Eye (tissue), 1 donor: ENCODE results near the gene LMX1A.

Source experiments
- DNase-seq: peaks from one replicate; pipeline ENCODE4 v3.0.0-alpha.2; 2015

The LMX1A gene

DNA sequence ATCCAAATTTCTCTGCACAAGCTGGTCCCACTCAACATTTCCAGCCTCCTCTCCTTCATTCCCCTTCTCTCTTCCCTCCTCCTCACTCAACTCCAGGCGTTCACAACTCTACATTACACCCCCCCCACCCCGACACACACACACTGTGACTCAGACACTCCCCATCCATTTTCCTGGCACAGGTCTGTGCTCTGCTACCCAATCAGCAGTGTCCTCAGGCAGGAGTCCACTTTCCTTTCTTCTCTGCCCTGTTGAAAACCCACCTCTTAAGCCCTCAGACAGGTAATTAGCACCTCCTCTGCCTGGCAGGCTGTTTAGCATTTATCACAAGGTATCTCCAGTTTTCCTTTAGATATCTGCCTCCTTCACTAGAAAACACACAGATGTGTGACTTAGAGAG lies 8.8 kb upstream of the LMX1A start:
- DNase-seq = no peak

DNA sequence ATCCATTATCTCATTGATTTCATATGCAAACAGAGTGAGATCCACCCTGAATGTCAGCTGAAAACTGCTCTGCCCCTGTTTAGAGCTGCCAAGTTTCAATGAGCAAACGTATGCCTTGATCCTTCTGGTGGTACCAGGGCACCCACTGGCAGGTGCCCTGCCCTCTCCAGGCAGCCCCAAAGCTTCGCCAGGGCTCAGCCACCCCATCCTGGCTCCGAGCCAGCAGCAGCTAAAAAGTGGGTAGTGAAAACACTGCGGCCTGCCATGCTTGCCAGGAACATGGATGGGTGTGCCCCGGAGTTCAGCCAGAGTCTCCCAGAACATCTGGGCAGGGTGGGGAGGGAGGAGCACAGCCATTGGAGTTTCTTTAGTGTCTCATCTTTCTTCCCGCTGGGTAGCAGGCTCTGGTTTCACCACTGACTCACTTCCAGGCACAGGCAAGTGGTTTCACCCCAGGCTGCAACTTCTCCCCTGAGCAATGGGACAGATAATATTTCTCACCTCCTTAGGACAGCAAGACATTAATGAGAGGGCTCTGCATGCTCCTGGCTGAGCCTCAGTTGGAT lies 8.1 kb upstream of the LMX1A start:
- DNase-seq = no peak

DNA sequence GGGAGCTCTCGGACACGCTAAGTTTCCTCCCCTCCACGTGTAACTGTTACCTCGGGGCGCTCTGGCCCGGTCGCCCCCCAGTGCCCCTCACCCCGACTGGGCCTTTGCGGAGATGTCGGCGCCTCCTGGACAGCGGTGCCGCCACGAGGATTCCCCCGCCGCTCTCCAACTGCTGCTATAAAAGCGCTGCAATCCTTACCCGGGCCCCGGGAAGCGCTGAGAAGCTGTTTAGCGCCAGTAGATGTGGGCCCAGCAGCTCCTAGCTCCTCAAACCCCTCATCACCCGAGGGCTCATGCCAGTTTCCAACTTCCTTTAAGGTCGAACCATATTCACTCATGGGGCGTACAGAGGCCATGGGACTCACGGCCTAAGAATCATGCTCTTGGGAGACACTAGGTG lies 361 bp upstream of the LMX1A start:
- peak; percentile 62 for DNase-seq

DNA sequence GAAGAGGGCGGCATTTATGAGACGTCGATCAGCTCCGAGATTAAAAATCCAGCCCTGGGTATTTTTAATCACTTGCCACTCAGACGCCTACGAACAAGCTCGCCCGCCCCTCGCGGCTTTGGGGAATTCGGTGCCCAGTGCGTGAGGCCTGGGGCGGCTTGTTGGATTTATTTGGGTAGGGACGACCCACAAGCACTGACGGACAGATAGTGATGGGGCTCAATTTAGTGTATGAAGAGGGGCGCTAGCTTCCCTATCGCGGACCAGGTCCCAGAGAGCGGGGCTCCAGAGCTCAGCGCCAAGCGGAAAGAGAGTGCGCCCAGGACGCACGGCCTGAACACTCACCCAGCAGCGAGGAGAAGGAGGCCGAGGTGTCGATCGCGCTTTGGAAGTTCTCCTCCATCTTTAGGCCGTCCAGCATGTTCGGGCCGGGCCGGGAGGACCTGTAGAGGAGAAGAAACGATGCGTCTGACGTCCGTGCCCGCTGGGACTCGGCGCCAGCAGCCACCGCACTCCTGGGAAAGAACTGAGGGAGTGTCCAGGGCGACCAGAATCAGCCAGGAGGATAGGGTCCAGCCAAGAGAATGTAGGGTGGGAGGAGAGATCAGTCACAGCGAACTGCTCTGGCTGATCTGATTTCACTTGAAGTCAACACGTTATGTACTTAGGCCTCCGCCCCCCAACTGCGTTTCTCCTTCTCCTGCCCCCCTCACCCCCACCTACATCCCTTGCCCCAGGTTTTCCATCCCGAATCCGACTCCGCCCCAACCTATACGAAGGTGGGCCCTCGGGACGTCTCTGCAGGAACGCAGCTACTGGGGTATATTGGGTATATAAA lies 1.2 kb downstream of the LMX1A start:
- DNase-seq = peak; percentile 70

DNA sequence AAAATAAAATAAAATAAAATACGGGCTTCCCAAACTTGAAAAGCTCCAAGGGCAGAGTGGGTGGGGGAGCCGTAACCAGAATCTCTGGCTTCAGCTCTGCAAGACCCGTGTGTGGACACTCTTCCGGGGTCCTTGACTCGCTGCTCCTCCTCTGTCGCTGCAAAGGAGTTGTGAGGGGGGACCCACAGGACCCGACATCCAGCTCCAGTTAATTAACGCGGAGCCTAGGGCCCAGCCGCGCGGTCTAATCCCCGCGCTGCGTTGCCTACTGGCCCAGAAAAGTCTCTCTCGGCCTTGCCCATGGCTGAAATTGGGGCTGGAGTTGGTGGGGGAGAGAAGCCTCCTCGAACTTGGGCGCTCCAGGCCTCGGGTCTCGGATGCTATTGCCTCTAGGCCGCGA lies 1.8 kb downstream of the LMX1A start:
- DNase-seq = peak; percentile 68

DNA sequence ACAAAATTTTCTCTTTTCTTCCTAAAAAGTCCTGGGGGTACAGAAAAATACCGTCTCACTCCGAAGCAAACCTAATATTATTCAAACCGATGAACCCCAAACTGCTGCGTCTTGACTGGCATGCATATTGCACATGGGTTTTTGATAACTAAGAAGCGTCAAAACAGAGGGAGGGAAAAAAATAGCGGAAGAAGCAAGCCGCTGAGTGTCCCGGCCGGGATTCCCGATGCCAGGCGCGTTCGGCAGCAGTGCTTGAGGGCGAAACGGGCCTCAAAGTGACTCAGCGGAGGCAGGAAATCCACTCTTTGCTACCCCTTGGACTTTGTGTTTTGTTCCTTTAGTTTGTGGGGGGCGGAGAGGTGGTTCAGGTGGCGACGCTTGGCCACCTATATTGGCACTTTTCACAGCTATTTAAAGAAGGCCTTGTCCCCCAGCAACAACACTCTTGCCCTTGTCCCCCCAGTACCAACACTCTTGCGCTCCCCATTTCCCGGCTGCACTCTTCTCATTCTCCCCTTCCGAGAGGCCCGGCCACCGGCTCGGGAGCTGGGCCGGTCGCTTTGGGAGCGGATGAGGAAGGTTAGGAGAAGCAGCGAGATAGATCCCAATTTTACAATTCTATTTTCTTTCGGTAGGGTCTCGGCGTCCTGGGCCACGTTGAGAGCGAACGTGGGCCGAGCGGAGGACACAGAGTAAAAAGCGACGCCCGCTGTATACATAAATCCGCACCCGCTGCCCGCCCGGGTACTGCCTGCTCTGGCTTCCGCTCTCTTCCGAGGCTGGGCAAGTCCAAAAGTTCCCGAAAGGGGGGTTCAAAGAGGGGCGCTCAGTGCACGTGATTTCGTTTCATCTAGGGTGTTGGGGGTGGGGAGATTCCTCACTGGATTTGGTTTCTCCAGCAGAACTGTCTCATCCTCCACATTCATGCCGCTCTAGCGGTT lies 2.5 kb downstream of the LMX1A start:
- DNase-seq = peak; percentile 75

DNA sequence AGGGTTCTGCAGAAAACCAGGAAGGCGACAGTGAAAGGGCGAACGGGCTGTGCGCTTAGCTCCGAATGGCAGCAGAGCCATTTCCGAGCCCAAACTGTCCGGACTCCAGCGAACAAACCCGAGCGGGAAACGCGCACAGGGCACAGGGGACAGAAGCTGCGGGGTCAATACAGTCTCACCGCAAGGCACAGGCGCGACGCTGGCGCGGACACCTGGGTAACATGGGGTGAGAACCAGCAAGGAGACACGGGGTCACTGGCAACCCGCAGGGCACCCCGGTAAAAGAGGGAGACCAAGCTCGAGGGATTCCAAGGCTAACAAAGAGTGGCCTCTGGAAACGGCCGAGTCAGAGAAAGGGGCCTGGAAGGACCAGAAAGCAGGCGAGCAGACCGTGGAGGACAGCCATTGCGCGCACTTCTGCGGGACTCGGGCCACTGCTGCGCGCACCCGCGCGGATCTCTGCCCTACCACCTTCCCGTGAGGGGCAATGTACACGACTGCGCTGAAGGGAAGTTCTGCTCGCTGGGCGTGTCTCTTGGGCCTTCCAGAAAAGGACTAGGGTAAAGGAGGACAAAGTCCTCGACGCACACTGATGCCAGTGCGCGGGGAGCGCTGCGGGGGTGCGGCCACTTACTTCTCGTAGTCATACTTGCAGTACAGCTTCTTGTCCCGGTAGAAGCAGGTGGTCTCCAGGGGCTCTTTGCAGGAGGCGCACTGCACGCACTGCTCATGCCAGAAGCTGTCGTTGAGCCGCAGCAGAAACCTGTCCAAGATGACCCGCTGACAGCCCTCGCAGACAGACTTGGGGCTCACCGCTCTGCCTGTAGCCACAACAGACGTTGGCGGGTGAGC lies 3.8 kb downstream of the LMX1A start:
- peak; percentile 69 for DNase-seq

DNA sequence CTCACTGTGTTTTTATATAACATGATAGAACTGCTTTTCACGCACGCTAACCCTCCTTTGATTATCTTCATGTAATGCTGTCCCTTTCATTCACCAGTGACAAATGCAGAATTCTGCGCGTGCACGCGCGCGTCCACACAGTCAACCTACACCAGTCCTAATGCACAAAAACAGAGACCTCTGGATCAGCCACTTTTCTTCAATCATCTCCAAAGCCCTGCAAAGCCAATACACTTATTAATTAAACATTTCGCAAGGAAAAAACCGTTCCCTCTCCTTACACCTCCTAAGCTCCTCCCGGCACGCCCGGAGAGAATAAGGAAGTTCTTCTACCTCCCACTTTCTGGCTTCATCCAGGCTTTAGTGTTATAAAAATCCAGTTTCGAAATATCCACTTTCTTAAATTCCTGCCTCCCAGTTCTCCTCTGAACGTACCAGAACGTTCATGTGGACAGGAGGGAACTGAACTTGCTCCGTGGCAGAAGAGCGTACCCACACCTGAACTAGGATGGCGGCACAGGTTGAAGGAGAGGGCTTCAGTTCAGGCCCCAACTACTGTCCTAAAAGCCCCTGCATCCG lies 4.6 kb downstream of the LMX1A start:
- DNase-seq = peak; percentile 67

DNA sequence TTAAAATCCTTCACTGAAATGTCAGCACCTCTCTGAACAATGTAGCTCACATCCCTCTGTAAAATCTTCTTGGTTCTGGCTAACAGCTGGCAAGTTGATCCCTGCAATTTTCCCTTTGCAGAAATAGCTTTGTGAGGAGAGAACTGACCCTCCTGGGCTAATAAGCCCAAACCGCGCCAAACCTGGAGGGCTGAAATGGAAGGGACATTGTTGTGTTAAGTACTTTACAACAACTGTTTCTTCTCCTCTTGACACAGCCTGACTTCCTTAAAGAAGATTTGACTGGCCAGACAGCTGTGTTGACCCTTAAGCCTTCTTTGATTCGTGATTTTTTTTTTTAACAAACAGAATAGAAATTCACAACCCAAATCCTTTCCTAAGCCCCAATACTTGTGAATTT lies 5.7 kb downstream of the LMX1A start:
- peak; percentile 52 for DNase-seq

DNA sequence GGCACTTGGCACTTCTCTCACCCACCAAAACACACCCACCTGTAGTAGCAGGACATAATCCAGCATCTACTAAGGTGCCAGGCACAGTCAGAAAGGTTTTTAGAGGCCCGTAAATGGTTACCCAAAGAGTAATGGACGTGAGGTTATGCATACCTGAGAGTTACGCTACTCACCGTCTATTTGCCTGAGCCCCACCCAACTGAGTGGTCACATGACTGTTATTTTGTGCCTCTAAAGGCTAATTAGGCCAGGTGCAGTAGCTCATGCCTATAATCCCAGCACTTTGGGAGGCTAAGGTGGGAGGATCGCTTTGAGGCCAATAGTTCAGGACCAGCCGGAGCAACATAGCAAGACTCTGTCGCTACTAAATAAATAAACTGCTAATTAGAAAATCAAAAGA lies 11.0 kb downstream of the LMX1A start:
- DNase-seq = no peak

DNA sequence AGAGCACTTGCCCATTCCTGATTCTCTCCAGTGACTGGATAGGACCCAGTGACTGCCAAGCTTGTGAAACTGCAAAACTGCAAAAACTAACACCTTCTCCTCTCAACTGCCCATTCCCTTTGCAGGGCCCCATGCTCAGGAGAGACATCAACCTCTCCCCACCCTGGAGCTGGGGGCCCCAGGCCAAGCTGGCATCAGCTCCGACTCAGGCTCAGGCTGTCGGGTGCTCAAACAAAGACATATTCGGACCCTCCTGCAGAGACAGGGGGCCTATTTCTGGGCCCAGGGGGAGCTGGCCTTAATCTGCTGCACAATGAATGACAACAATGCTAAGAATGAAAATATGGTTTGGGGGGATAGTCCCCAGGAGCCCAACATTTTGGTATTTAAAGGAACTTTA lies 11.8 kb downstream of the LMX1A start:
- DNase-seq = peak; percentile 37

DNA sequence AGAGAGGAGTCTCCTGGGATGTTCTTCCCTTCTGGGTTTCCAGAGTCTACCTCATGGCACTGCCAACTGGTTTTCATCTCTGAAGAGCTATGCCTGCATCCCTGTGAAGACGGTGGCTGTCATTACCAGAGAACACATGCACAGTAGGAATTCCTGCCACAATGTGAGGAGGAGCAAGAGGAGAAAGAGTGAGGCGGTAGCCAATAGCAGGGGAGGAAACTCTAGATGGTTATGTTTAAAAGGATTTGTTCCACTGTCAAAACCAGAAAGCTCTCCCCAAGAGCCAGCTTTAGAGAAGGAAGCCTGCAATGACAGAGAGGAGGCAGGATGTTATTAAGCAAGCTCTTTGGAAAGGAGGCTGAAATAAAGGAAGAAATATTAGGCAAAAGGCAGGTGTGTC lies 12.3 kb downstream of the LMX1A start:
- peak; percentile 50 for DNase-seq

DNA sequence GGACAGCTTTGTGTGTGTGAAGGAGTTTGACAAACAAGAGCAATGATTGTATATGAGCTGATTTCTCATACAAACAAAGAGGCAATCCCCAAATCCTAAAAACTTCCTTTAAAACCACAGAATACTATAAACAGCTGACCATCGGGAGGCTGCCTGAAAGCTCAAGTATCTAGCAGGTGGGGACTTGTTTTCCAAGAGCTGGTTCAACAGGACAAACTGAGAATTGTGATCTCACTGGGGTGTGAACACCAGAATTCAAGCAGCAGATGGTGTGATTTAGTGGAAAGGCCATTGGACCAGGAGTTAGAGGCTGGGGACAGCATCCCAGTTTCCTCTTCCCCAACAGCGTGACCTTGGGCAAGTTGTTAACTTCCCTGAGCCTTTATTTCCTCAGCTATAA lies 13.9 kb downstream of the LMX1A start:
- DNase-seq = no peak

DNA sequence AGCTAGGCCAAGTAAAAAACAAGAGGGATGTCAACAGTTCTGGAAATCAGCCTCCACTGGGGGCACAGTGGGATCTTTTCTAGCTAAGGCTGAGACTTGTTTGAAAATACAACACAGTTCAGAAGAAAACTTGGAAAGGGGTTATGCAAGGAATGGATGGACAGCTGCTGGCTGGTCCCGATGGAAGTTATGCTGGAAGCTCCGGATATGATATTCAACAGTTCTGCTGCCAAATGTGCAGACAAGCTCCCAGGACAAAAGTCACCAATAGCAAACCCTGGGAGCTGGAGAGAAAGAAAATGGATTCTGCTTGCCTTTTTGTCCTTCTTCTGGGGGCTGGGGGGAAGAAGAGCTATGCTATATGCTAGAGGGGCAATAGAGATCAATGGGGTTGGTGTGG lies 14.3 kb downstream of the LMX1A start:
- no peak for DNase-seq

DNA sequence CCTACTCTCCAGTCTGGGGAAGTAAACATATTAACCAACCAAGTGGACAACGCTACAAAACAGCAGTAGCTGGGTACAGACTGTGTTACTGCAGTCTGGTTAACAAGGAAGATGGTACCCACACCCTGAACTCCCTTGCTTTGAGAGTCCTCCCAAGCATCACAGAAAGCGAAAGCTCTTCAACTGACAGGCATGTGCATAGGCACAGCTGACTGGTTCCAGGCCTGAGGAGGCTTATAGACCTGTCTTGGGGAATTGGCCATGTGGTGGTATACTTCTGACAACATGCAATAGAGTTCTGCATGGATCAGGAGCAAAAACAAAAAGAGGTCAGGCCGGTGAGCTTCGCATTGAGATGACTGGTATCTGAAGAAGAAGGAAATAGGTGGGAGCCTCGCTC lies 17.4 kb downstream of the LMX1A start:
- DNase-seq = no peak

DNA sequence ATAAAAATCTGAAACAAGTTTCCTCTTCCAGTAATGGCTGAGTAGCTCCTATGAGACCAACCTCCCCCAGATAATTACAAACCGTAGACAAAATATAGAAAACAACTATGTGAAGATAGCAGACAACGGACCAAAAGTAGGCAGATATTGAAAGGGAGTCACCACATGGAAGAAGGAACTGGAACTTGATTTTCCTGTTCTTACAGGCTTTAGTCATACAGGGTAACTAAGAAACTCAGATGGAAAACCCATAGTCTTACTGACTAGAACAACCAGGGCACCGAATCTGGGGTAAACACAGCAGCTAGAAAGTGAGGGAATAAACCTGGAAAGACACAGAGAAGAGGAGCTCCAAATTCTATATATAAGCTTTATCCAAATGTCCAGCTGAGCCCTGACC lies 26.0 kb downstream of the LMX1A start:
- DNase-seq = no peak

DNA sequence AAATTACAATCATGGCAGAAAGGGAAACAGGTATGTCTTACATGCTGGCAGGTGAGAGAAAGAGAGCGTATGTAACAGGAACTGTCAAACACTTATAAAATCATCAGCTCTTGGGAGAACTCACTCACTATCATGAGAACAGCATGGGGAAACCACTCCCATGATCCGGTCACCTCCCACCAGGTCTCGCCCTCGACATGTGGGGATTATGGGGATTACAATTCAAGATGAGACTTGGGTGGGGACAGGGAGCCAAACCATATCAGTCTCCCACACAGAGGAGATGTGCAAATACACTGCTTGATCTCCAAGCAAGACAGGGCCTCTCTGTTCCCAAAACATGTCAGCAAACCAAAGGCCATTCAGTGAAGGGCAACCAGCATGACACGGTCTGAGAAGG lies 27.4 kb downstream of the LMX1A start:
- no peak for DNase-seq

DNA sequence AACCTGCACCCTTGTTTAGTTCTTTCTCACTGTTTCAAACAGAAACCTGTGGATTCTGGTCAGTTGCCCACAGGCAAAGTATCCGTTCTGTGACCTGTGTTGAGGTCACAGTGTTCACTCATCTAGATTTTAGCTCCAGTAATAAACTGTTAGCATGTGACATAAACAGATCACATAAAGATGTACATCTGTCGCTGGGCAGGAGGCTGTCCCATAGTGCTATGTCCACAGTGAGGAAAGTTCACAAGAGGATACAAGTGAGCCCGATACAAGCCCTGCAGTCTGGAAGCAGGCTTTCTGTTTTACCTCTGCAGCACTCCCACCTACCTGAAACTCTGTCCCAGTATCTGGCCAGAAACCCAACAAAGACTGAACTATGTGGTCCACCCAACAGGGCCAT lies 28.4 kb downstream of the LMX1A start:
- no peak for DNase-seq

DNA sequence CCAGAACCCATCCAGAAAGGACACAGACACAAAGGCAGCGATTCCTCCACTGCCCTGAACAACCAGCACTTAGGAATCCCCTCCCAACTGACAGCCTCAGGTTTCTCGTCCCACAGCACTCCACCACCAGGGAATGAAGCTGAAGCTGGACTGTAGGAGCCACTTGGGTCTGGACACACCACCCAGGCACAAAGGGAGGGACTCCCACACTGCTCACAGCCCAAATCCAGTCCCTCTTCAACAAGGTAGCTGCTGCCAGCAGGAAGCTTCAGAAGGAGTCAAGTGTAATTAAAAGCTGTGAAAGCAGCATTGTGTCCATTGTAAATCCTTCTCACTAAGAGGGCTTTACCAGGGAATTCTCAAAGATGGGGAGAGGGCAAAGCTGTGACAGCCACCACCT lies 29.0 kb downstream of the LMX1A start:
- no peak for DNase-seq

DNA sequence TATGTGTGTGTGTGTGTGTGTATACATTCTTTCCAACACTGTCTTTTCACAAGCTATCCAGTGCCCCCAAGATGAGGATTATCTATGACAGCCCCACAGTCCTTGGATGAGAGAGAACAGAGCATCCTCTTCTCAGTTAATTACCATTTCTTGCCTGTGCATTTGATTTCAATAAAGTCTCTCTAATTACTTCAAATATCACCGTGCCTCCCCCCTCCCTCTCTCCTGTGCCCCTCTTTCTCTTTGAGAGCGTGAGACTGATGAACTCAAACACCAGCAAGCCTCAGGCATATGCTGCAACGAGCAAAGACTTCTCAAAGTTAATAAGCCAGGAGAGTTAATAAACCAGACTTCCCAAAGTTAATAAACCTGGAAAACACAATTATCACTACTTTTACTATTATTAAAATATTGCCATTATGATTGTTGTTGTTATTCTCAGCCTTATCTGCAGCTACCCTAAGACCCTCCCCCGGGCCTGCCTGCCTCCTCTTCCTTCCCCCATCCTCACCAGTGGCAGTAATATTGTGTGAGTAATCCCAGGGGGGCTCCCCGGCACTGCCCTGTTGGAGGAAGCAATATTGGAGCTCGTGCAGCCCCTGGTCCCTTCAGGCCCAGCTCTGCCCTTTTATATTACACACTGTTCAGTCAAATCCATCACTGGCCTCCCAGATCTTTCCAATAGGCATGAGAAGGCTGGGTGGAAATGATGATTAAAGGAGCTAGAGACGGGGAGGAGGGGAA lies 30.9 kb downstream of the LMX1A start:
- peak; percentile 51 for DNase-seq

DNA sequence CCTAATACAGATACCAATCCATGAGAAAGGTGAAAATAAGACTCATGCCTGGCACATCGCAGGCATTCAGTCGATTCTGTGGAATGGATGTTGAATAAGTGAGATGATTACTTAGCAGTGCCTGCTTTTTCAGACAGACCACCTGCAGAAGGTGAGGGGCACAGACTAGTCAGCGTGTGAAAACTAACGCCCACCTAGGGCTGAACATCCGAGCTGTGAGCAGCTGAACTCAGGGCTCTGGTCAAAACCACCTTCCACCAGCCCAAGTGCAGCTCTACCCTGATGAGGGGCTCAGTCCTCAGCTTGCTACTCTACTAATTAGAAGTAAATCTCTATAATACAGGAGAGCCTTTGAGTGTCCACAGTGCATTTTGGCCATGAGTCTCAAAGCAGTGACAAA lies 32.5 kb downstream of the LMX1A start:
- DNase-seq = no peak

DNA sequence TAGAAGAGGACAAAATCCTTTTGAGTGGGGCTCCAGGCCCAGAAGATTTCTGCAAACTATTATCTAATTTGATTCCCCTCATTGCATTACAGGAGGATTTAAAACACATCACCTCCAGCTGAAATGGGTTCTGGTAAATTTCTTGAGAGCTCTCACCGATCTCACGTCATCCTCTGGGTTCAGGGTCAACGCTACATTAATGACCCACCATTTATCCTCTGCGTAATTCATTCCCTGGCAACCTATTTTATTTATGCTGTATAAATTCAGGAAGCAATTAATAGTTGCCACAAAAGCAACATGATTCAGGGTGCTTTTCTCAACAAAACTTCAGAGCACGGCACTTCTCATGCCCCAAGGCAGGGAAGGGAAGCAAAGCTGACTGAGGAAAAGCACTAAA lies 38.9 kb downstream of the LMX1A start:
- no peak for DNase-seq
